ENCODE results near the gene SLC4A1AP.

DNA sequence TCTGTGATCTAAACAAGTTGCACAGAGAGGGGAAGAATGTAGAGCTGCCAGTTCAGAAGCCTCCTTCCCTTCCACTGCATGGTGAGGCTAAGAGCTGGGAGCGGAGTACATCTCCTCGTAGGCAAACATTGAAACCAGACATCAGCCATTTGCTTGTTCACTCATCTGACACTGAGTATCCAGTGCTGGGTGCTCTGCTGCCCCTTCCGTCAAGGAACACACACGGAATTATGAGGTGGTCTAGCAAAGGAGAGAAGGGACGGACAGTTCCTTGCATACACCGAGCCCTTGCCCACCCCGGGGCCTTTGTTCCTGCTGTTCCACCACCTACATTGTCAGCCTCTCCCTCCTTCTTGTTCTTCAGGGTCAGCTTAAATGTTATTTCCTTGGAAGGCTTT lies 44.6 kb downstream of the SLC4A1AP start:
- no peak for TF ChIP-seq RAD21 (conservative IDR thresholded peaks at IDR 0.05)
- TF ChIP-seq, protein P1, sequence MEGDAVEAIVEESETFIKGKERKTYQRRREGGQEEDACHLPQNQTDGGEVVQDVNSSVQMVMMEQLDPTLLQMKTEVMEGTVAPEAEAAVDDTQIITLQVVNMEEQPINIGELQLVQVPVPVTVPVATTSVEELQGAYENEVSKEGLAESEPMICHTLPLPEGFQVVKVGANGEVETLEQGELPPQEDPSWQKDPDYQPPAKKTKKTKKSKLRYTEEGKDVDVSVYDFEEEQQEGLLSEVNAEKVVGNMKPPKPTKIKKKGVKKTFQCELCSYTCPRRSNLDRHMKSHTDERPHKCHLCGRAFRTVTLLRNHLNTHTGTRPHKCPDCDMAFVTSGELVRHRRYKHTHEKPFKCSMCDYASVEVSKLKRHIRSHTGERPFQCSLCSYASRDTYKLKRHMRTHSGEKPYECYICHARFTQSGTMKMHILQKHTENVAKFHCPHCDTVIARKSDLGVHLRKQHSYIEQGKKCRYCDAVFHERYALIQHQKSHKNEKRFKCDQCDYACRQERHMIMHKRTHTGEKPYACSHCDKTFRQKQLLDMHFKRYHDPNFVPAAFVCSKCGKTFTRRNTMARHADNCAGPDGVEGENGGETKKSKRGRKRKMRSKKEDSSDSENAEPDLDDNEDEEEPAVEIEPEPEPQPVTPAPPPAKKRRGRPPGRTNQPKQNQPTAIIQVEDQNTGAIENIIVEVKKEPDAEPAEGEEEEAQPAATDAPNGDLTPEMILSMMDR (IDR thresholded peaks at IDR 0.05; ENCODE audit: poor library complexity, severe bottlenecking) = no peak

All from neural cell (in vitro differentiated cells).